Gastroesophageal sphincter (tissue), 3 donors: ENCODE data around the gene STXBP4.

ENCODE experiments used
- CTCF ChIP-seq, 4 experiments: fragments of 200-600 bp in 2 of 4; fragments of 450-650 bp in 2 of 4; sonication (generic) in 1 of 4; IDR thresholded peaks; one replicate each; pipeline ENCODE4 v1.5.1; 2017 to 2019; ENCODE audit warnings: antibody characterized with exemption in 4 of 4, mild to moderate bottlenecking in 2 of 4, moderate library complexity in 2 of 4
- POLR2A ChIP-seq, 2 donors: fragments of 450-650 bp; IDR thresholded peaks; one replicate each; pipeline ENCODE4 v1.6.1; 2017; ENCODE audit warnings: antibody characterized with exemption in 2 of 2, mild to moderate bottlenecking in 2 of 2, moderate library complexity in 1 of 2

- TF ChIP-seq CTCF (IDR thresholded peaks at IDR 0.05) = no peak
- no peak for TF ChIP-seq POLR2A (IDR thresholded peaks at IDR 0.05)
Observed at GRCh38 chr17:55172612-55173011, 204.0 kb downstream of the STXBP4 start.
